GM19455 (cell line): ENCODE measurements around the gene GAGE12C.
"Not testable (repeated sequence)": the region's sequence is repeated elsewhere in the genome, so short reads cannot be mapped to it uniquely, and the experiment has no call there.

Experiments used
- ATAC-seq: cut with Tn5 transposase; IDR thresholded peaks from one replicate; pipeline ENCODE4 v1.9.1; 2021; ENCODE audit not compliant: unreplicated experiment

Gene GAGE12C

GRCh38 chrX:49531877-49532276, at the start of gene GAGE12C:
Gene GAGE12C, plus strand, starts transcription at chrX:49532177. Its CDS starts 1,155 bp downstream, at chrX:49533332.
- not testable (repeated sequence) for ATAC-seq

- ATAC-seq: not testable (repeated sequence)
Observed at GRCh38 chrX:49541433-49541832, 9.5 kb downstream of the GAGE12C start, which contains the start of gene GAGE12D. Gene GAGE12D, plus strand, starts transcription at chrX:49541733. Its CDS starts 1,155 bp downstream, at chrX:49542888.

GRCh38 chrX:49550989-49551388, 19.0 kb downstream of the GAGE12C start, which contains the start of gene GAGE12E:
Gene GAGE12E, plus strand, starts transcription at chrX:49551289. Its CDS starts 1,155 bp downstream, at chrX:49552444.
- not testable (repeated sequence) for ATAC-seq

GRCh38 chrX:49560542-49560941, 28.6 kb downstream of the GAGE12C start, which contains the start of gene GAGE12F:
Gene GAGE12F, plus strand, starts transcription at chrX:49560842. Its CDS starts 1,155 bp downstream, at chrX:49561997.
- ATAC-seq: not testable (repeated sequence)

- not testable (repeated sequence) for ATAC-seq
Observed at GRCh38 chrX:49568728-49569127, 36.8 kb downstream of the GAGE12C start.

GRCh38 chrX:49569152-49569551, 37.2 kb downstream of the GAGE12C start:
- not testable (repeated sequence) for ATAC-seq

- ATAC-seq: not testable (repeated sequence)
Observed at GRCh38 chrX:49570100-49570499, 38.1 kb downstream of the GAGE12C start, which contains the start of gene GAGE12G. Gene GAGE12G, plus strand, starts transcription at chrX:49570400. Its CDS starts 1,155 bp downstream, at chrX:49571555.

- ATAC-seq: not testable (repeated sequence)
Observed at GRCh38 chrX:49579649-49580048, 47.7 kb downstream of the GAGE12C start, which contains the start of gene GAGE12H. Gene GAGE12H, plus strand, starts transcription at chrX:49579949. Its CDS starts 1,155 bp downstream, at chrX:49581104.
